Neural cell (in vitro differentiated cells): ENCODE data around the gene TADA2A. TPM values are rescaled to one million over a fixed set of nuclear protein-coding genes. Genes with fewer than 3 reads are reported as not detected.

ENCODE experiments used
- H2AFZ ChIP-seq: fragments of 200-600, 300-800 bp; sonication (generic), shearing (Covaris generic); 2 replicates; pipeline ENCODE4 v1.6.0; 2014; ENCODE audit warnings: low read depth, mild to moderate bottlenecking, antibody characterized with exemption, low read length, moderate library complexity
- H3F3A ChIP-seq: fragments of 200-600 bp; shearing (Covaris generic); 2 replicates; pipeline ENCODE4 v1.6.1; 2016; ENCODE audit warnings: mild to moderate bottlenecking, moderate library complexity, mixed read lengths, antibody characterized with exemption, low read length; ENCODE audit not compliant: insufficient read depth, poor library complexity, severe bottlenecking
- H3K27ac ChIP-seq: fragments of 200-600, 300-800 bp; sonication (generic), shearing (Covaris generic); 2 replicates; pipeline ENCODE4 v1.5.1; 2014; ENCODE audit warnings: mild to moderate bottlenecking, low read length, moderate library complexity
- H3K27me3 ChIP-seq: fragments of 300-800, 200-600 bp; sonication (generic), shearing (Covaris generic); 2 replicates; pipeline ENCODE4 v1.6.0; 2014; ENCODE audit warnings: mild to moderate bottlenecking, low read depth, low read length, moderate library complexity; ENCODE audit not compliant: insufficient read depth
- H3K36me3 ChIP-seq: fragments of 300-800, 200-600 bp; sonication (generic), shearing (Covaris generic); 2 replicates; pipeline ENCODE4 v1.5.1; 2014; ENCODE audit warnings: mild to moderate bottlenecking, antibody characterized with exemption, low read length, moderate library complexity; ENCODE audit not compliant: insufficient read depth
- H3K4me2 ChIP-seq: fragments of 300-800, 200-600 bp; sonication (generic), shearing (Covaris generic); 2 replicates; pipeline ENCODE4 v1.6.0; 2014; ENCODE audit warnings: mild to moderate bottlenecking, low read length
- H3K4me3 ChIP-seq: fragments of 300-800, 200-600 bp; sonication (generic), shearing (Covaris generic); 2 replicates; pipeline ENCODE4 v1.5.1; 2014; ENCODE audit warnings: mild to moderate bottlenecking, low read length, moderate library complexity
- H3K79me2 ChIP-seq: fragments of 200-600 bp; shearing (Covaris generic); replicated peaks from 2 replicates; pipeline ENCODE4 v1.6.0; 2014; ENCODE audit warnings: mild to moderate bottlenecking, low read length, moderate library complexity; ENCODE audit not compliant: insufficient read depth
- H3K9ac ChIP-seq: fragments of 300-800, 200-600 bp; sonication (generic), shearing (Covaris generic); 2 replicates; pipeline ENCODE4 v1.6.1; 2016; ENCODE audit warnings: mild to moderate bottlenecking, low read length, mixed read lengths
- H3K9me2 ChIP-seq: fragments of 200-600 bp; shearing (Covaris generic); 2 replicates; pipeline ENCODE4 v1.6.1; 2016; ENCODE audit warnings: mild to moderate bottlenecking, low read length, mixed read lengths; ENCODE audit not compliant: insufficient read depth
- H3K9me3 ChIP-seq: fragments of 200-600, 300-800 bp; sonication (generic), shearing (Covaris generic); 2 replicates; pipeline ENCODE4 v1.6.1; 2016; ENCODE audit warnings: mild to moderate bottlenecking, mixed run types, low read length, moderate library complexity, mixed read lengths
- H4K20me1 ChIP-seq: fragments of 200-600 bp; shearing (Covaris generic); 2 replicates; pipeline ENCODE4 v1.6.1; 2016; ENCODE audit warnings: mild to moderate bottlenecking, mixed run types; ENCODE audit not compliant: insufficient read depth
- EP300 ChIP-seq: fragments of 450-650 bp; conservative IDR thresholded peaks from 2 replicates; pipeline ENCODE4 v1.6.1; 2014; ENCODE audit warnings: antibody characterized with exemption, mild to moderate bottlenecking, moderate library complexity; ENCODE audit not compliant: poor library complexity, severe bottlenecking
- EZH2 ChIP-seq: fragments of 200-600, 300-800 bp; shearing (Covaris generic), sonication (generic); IDR thresholded peaks from 2 replicates; pipeline ENCODE4 v1.6.1; 2014; ENCODE audit warnings: antibody characterized with exemption, low read length, borderline replicate concordance, mild to moderate bottlenecking; ENCODE audit not compliant: insufficient read depth, poor library complexity, severe bottlenecking
- MXI1 ChIP-seq: fragments of 450-650 bp; conservative IDR thresholded peaks from 2 replicates; pipeline ENCODE4 v1.6.1; 2014; ENCODE audit warnings: antibody characterized with exemption, mild to moderate bottlenecking; ENCODE audit not compliant: poor library complexity, severe bottlenecking
- POLR2AphosphoS5 ChIP-seq: IDR thresholded peaks from 2 replicates; pipeline ENCODE4 v1.6.1; 2012
- RAD21 ChIP-seq: fragments of 450-650 bp; conservative IDR thresholded peaks from 2 replicates; pipeline ENCODE4 v1.6.1; 2014; ENCODE audit warnings: antibody characterized with exemption, mild to moderate bottlenecking, moderate library complexity
- SMC3 ChIP-seq: fragments of 450-650 bp; conservative IDR thresholded peaks from 2 replicates; pipeline ENCODE4 v1.6.1; 2014; ENCODE audit warnings: antibody characterized with exemption, mild to moderate bottlenecking, moderate library complexity; ENCODE audit not compliant: poor library complexity
- TAF1 ChIP-seq: IDR thresholded peaks from 2 replicates; pipeline ENCODE4 v1.6.1; 2012; ENCODE audit warnings: low read depth
- polyA plus RNA-seq: library from polyadenylated mRNA; depleted of rRNA; stranded (reverse); fragments of >200 nt; gene quantifications from 2 replicates; pipeline ENCODE4 v1.2.3, GENCODE V29; 2014
- TF ChIP-seq, protein P1 (sequence below): IDR thresholded peaks from 2 replicates; pipeline ENCODE4 v1.6.1; 2012; ENCODE audit warnings: borderline replicate concordance
- TF ChIP-seq, protein P2 (sequence below): fragments of 450-650 bp; IDR thresholded peaks from 2 replicates; pipeline ENCODE4 v1.5.1; 2014; ENCODE audit warnings: antibody characterized with exemption, mild to moderate bottlenecking, moderate library complexity; ENCODE audit not compliant: poor library complexity, severe bottlenecking

The TADA2A gene
- polyA plus RNA-seq, 1 donor from 2014 or later: 23.5 TPM

DNA sequence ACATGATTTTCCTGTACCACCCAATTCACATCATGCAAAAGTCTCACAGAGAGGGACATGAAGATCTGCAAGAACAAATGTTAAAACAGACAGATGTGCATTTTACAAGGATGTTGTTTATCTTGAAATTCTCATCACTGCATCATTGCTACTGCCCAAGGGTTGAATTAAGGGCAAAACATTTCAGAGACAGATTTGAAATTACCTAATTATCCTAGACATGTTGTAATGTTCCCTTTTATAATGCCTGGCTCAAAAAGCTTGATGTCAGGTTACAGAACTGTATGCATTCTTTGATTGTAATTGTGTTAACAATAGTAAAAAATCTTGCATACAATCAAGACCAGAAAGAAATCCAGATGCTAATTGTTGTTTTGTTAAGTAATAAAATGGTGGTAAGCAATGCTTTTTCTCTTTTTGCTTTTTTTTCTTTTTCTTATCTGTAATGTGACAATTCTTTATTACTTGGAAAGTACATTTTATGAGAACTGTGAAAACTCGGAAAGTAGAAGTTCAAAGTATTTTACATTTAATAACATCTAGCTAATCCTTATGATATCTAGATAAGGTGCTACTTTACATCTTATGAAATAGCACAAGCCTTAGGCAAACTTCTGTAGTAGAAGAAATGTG is 79.4 kb downstream of the TADA2A start:
- Histone ChIP-seq H3K4me3 (no peak overlapping the region), H3K79me2 (peaks cover 7% of the 10 kb centered on the region), H4K20me1 (no peaks in the 10 kb centered on the region), H3F3A (no peaks in the 10 kb centered on the region), H3K27ac (no peak overlapping the region), H3K36me3 (no peaks in the 10 kb centered on the region), H3K9ac (no peak overlapping the region), H3K4me2 (no peak overlapping the region), H3K9me3 (no peaks in the 10 kb centered on the region), H3K9me2 (no peaks in the 10 kb centered on the region), H3K27me3 (peaks cover 15% of the 10 kb centered on the region), H2AFZ (no peak overlapping the region)
- no peak for TF ChIP-seq POLR2AphosphoS5
- TF ChIP-seq MXI1: no peak
- TF ChIP-seq SMC3: no peak
- no peak for TF ChIP-seq TAF1
- no peak for TF ChIP-seq EZH2

DNA sequence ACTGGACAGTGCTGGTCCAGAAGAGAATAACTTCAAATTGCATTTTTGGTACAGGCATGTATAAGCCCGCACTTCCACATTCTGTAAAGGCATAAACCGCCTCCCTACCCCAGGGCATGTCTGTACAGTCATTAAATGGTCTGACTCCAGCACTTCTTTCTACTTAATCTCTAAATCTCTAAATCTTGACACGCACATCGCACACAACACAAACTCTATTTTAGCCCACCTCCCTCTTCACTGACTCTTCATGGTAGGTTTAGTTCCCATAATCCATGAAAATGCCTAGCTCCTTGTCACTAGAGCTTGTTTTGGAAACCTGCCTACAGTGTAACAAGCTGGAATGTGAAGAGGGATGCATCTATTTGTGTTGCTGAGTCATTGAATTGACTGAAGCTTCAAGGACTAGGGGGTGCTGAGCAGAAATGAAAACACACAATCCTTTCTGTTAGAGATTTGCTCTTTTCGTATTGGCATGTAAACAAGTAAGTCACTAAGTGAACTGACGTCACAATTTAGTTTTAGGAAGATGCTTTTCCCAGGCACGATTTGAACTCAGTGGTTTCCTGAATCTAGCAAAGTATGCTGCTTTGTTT is 81.4 kb downstream of the TADA2A start:
- Histone ChIP-seq H3K9me3 (no peaks in the 10 kb centered on the region), H3K27me3 (peaks cover 15% of the 10 kb centered on the region), H3K4me3 (peak overlapping the region; percentile 97), H3F3A (no peaks in the 10 kb centered on the region), H3K27ac (no peak overlapping the region), H3K79me2 (peaks cover 26% of the 10 kb centered on the region), H3K9me2 (no peaks in the 10 kb centered on the region), H3K36me3 (no peaks in the 10 kb centered on the region), H4K20me1 (no peaks in the 10 kb centered on the region), H2AFZ (no peak overlapping the region), H3K4me2 (peak overlapping the region; percentile 49), H3K9ac (no peak overlapping the region)
- TF ChIP-seq EP300 (no peak), EZH2 (no peak), TAF1 (no peak), RAD21 (no peak)
- TF ChIP-seq, protein P1, sequence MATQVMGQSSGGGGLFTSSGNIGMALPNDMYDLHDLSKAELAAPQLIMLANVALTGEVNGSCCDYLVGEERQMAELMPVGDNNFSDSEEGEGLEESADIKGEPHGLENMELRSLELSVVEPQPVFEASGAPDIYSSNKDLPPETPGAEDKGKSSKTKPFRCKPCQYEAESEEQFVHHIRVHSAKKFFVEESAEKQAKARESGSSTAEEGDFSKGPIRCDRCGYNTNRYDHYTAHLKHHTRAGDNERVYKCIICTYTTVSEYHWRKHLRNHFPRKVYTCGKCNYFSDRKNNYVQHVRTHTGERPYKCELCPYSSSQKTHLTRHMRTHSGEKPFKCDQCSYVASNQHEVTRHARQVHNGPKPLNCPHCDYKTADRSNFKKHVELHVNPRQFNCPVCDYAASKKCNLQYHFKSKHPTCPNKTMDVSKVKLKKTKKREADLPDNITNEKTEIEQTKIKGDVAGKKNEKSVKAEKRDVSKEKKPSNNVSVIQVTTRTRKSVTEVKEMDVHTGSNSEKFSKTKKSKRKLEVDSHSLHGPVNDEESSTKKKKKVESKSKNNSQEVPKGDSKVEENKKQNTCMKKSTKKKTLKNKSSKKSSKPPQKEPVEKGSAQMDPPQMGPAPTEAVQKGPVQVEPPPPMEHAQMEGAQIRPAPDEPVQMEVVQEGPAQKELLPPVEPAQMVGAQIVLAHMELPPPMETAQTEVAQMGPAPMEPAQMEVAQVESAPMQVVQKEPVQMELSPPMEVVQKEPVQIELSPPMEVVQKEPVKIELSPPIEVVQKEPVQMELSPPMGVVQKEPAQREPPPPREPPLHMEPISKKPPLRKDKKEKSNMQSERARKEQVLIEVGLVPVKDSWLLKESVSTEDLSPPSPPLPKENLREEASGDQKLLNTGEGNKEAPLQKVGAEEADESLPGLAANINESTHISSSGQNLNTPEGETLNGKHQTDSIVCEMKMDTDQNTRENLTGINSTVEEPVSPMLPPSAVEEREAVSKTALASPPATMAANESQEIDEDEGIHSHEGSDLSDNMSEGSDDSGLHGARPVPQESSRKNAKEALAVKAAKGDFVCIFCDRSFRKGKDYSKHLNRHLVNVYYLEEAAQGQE: peak; percentile 4

DNA sequence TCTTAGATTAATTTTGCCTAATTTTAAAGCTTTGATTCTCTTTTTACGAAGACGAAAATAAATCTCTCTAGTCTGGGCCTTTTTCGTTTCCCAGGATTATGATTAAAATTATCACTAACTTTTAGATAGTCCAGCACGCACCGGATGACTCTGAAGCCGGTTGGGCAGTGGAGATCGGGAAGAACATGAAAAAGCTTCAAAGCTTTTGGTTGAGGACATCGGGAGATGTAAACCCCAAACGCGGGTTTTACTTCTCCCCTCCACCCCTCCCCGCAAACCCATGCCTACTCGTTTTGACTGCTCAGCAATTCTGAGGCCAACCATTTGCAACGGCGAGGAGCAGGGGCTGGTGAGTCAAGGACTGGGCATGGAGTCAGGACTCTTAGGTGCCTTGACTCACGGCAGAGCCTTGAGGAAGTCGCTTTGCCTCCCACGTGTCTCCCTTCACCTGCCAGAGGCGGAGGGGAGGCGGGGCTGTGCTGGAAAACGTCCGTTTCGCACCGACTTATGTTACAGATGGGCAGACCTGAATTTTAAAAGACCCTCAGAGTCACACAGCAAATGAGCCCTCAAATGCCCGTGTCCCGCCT is 82.0 kb downstream of the TADA2A start:
- TF ChIP-seq, protein P2, sequence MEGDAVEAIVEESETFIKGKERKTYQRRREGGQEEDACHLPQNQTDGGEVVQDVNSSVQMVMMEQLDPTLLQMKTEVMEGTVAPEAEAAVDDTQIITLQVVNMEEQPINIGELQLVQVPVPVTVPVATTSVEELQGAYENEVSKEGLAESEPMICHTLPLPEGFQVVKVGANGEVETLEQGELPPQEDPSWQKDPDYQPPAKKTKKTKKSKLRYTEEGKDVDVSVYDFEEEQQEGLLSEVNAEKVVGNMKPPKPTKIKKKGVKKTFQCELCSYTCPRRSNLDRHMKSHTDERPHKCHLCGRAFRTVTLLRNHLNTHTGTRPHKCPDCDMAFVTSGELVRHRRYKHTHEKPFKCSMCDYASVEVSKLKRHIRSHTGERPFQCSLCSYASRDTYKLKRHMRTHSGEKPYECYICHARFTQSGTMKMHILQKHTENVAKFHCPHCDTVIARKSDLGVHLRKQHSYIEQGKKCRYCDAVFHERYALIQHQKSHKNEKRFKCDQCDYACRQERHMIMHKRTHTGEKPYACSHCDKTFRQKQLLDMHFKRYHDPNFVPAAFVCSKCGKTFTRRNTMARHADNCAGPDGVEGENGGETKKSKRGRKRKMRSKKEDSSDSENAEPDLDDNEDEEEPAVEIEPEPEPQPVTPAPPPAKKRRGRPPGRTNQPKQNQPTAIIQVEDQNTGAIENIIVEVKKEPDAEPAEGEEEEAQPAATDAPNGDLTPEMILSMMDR: no peak
- H3K27ac ChIP-seq: peak overlapping the region; percentile 77
- no peaks in the 10 kb centered on the region for H3K36me3 ChIP-seq

More for the DNA sequence above, 82.0 kb downstream of the TADA2A start:
- Histone ChIP-seq H3K27me3 (peaks cover 15% of the 10 kb centered on the region), H2AFZ (peak overlapping the region; percentile 72), H3K9me2 (no peaks in the 10 kb centered on the region), H3K79me2 (peaks cover 32% of the 10 kb centered on the region), H4K20me1 (no peaks in the 10 kb centered on the region), H3K9me3 (no peaks in the 10 kb centered on the region), H3K4me2 (peak overlapping the region; percentile 49), H3K4me3 (peak overlapping the region; percentile 97), H3K9ac (peak overlapping the region; percentile 79), H3F3A (no peaks in the 10 kb centered on the region)
